GM18909 (cell line): ENCODE results near the gene BCAS4.

Source experiments
- ATAC-seq: cut with Tn5 transposase; IDR thresholded peaks from one replicate; pipeline ENCODE4 v1.9.1; 2021; ENCODE audit warnings: mild to moderate bottlenecking; ENCODE audit not compliant: unreplicated experiment, poor library complexity

The BCAS4 gene

GRCh38 chr20:50819349-50819748, 24.5 kb downstream of the BCAS4 start:
- ATAC-seq = peak; percentile 43

DNA sequence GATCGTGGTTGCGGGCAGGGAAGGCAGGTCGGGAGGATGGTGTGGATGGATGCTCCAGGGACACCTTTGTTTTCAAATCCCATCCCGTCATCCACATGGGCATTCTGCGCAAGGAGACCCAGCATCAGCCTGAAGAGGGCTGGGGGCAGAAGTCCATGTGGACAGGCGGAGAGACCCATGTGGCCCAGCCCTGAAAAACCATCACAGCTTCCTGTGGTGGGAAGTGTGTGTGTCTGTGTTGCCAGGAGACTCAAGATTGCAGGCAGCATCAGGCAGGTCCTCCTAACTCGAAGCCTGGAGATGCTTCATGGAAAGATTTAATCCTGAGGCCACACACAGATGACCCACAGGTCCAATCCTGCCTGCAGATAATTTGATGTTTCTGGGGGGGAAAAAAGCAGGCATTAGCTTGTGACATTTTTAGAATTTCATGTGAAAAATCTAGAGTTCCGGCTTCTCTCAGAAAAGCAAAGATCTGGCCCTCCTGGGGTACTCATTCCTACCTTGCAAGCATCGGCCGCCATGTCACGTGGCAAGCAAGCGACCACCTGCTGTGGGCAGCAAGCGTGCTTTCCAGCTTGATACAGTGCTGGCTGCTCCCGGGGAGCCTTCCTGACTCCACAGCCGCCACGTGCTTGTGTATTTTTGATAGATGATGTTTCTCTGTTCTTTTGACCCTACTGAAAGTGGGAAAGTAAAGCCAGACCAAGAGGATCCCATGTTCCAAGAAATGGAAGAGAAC, 25.8 kb downstream of the BCAS4 start:
- ATAC-seq = no peak

DNA sequence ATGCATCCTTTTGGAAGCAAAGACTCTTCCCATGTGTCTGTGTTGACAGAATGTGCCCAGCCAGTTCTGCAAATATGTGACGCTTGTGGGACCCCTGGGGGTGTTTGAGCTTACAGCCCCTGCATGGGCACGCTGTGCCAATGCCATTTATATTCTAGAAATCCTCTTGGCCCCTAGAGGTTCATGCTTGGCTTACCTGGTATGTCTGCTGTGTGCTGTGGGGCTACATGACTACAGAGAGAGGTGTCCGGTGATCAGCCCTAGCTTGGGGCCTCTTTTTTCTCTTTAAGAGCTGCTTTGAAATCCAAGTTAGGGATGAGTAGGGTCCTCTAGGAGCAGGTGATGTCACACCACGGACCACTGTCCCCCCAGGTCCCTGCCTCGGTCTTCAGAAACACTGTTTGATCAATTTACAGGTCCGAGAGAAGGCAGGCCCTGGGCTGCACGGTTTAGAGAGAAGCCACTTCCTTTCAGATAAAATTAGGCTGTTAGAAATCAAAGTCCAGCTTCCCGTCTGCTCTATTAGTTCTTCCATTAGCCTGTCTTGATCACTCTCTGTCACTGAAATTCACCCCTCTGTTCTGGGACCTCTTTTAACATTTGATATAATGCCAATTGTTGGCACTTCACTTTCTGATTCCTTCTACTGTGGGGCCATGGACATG, 26.5 kb downstream of the BCAS4 start:
- ATAC-seq = no peak

GRCh38 chr20:50821994-50822393, 27.1 kb downstream of the BCAS4 start:
- no peak for ATAC-seq

GRCh38 chr20:50823319-50823718, 28.5 kb downstream of the BCAS4 start:
- no peak for ATAC-seq

- ATAC-seq = no peak
Measured at GRCh38 chr20:50824137-50824536, 29.3 kb downstream of the BCAS4 start.

DNA sequence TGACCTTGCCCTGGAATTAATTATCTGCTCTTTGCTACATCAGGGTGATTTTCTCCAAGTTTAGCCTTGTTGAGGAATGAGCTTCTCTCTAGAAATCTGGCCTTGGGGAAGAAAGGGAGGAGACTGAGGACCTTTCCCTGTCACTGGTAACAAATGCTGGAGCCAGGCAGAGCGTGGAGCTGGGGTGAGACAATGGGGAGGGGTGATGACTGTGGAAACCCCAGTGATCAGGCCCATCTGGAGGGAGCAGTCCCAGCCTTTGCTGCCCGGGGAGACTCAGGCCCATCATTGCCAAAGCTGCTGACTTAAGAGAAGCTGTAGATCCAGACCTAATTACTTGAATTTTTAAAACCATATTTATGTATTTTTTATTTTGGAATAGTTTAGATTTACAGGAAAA, 31.3 kb downstream of the BCAS4 start:
- no peak for ATAC-seq

DNA sequence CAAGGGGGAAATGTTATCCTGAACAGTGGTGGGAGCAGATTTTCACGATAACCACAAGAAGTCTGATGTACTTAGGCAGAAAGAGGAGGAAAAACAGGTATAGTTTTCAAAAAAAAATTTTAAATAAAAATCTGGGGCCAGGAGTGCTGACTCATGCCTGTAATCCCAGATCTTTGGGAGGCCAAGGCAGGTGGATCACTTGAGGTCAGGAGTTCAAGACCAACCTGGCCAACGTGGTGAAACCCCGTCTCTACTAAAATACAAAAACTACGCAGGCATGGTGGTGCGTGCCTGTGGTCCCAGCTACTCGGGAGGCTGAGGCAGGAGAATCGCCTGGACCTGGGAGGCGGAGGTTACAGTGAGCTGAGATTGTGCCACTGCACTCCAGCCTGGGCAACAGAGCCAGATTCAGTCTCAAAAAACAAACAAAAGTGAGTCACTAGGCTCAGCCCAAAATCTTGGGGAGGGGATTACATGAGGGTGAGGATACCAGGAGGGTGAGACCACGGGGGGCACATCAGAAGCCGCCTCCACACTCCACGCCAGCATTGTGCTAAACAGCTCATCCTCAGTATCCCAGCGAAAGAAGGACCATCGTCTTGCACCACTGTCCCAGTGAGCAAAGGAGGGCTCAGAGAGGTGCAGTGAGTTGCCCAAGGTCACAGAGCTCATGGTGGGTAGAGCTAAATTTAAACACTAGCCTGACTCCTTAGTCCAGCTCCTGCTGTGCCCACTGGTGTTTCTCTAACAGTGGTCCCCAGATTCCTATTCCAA, 33.7 kb downstream of the BCAS4 start:
- ATAC-seq = no peak

- ATAC-seq = no peak
Measured at GRCh38 chr20:50831622-50832021, 36.8 kb downstream of the BCAS4 start.

GRCh38 chr20:50834599-50835005, 39.7 kb downstream of the BCAS4 start:
- no peak for ATAC-seq

DNA sequence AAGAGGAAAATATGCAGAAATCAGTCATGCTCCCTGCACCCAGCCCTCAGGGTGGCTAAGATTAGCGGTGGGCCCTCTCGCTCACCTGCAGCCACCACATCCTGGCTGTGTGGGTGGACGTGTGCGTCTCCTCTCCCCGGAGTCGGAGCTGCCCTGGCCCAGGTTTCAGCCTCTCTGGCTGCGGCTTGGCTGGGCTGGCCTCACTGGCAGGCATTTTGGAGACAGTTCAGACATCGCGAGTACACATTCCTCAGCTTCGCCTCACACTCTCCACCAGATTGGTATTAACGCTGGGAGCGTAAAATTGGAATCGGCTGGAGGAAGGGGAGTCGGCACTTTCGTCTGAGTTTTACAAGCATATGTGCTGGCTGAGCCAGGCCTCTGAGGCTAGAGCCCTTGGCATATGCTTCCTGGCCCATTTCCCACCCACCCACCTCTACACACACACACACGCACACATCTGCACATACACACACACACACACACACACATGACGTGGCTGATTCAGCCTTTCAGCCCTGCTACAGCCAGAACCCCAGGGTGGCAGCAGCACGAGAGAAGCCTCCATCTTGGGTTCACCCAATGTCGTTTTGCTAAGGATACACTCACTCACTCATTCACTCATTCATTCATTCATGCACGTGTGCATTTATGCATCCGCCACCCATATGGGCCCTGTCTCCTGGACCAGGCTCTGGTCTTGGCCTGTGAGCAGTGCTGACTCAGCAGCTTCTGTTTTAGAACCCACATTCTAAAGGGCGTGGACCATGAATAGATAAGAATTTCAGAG, 42.9 kb downstream of the BCAS4 start:
- ATAC-seq = peak; percentile 83

- ATAC-seq = no peak
Measured at GRCh38 chr20:50838322-50838625, 43.4 kb downstream of the BCAS4 start.

DNA sequence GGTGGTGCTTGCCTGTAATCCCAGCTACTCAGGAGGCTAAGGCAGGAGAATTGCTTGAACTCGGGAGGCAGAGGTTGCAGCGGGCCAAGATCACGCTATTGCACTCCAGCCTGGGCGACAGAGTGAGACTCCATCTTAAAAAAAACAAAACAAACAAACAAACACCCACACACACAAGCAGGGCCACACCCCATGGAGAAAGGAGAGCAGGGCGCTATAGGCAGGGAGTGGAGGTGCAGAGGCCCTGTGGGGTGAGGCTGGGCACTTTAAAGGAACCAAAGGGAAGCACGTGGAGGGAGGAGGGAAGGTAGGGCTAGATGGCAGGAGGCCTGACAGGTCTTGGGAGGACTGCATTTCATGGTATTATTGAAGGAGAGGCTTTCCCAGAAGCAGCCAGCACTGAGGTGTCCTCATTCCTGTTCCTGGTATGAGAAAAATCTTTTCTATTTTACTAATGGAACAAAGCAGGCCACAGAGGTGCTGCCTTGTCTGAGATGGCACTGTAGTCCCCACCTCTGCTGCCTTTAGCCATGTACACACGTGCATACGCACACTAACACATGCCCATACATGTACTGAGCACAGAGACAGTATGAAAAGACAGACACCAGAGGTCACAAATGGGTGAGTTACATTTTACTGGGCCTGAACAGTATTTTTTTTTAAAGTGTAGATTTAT, 44.0 kb downstream of the BCAS4 start:
- no peak for ATAC-seq

- ATAC-seq = no peak
Measured at GRCh38 chr20:50842821-50843220, 48.0 kb downstream of the BCAS4 start.

- no peak for ATAC-seq
Measured at GRCh38 chr20:50843331-50844276, 48.7 kb downstream of the BCAS4 start.

GRCh38 chr20:50844430-50845100, 49.7 kb downstream of the BCAS4 start:
- peak; percentile 93 for ATAC-seq

- no peak for ATAC-seq
Measured at GRCh38 chr20:50845566-50846215, 50.8 kb downstream of the BCAS4 start.

- no peak for ATAC-seq
Measured at GRCh38 chr20:50848341-50848808, 53.5 kb downstream of the BCAS4 start.
